Measurements from ENCODE around the gene PWP2.
A peak's percentile ranks its signal among the peaks of the same experiment; 100 is the strongest.

The PWP2 gene

GRCh38 chr21:44107026-44107501 lies at the start of gene PWP2:
Gene PWP2 (plus strand): TSS chr21:44107399. CDS start chr21:44107417, 18 bp downstream.
- peak; percentile 48 for DNase-seq

DNA sequence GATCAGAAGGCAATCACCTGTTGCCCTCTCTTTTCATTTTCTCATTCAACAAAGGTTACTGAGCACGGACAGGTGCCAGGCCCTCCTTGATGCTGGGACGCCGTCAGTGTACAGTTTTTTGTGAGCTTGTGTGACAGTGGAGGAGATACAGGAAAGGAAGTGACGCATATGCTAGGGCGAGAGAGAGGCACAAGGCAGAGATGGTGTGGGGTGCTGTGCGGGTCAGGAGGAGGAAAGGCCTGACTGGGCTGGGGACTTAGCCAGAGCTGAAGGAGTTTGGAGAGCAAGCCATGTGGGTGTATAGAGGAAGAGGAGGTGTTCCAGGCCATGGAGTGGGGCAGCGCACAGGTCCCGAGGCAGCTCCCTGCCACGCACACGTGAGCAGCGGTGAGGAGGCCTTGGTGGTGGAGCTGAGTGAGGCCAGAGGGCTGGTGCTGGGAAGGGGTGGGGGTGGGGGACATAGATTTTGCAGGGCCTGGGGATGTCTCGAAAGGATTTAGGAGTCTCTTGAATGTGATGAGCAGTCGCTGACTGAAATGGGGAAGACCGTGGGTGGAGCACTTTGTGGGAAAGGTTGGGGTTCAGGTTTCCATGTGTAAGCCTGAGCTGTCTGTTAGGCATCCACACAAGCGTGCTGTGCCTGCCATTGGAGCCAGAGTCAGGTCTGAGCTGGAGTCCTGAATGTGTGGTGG lies 49.1 kb upstream of the PWP2 start:
- DNase-seq, result no peak

DNA sequence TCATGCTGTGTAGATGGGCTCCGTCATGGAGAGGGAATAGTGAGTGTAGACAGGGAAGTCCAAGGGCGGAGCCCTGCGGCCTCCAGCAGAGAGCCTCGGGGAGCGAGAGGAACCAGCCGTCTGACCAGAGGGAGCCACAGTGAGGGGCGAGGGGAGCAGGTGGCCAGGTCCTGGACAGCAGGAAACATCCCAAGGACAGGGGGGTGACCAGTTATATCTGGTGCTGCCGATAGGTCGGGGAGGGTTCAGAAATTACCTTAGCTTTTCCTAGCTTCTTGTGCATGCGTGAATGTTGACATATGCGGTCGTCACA lies 48.6 kb upstream of the PWP2 start:
- no peak for DNase-seq

DNA sequence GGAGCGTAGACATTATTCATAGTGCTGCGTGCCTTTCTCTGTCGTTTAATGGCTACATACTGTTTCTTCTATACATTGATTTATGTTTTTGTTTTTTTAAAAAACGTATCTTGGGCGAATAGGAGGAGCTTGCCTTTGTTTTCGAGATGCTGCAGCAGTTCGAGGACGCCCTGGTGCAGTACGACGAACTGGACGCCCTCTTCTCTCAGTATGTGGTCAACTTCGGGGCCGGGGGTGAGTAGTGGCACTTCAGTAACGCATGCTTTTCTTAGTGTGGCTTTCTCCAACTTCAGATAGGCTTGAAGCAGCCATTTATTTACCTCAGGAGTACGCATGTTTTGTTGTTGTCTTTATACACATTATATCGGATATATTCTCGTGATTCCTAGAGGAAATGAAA lies 48.2 kb upstream of the PWP2 start:
- no peak for DNase-seq

- DNase-seq, result no peak
These were observed 47.5 kb upstream of the PWP2 start for GRCh38 chr21:44059710-44060109.

GRCh38 chr21:44062380-44062779 lies 44.8 kb upstream of the PWP2 start:
- DNase-seq, result no peak

DNA sequence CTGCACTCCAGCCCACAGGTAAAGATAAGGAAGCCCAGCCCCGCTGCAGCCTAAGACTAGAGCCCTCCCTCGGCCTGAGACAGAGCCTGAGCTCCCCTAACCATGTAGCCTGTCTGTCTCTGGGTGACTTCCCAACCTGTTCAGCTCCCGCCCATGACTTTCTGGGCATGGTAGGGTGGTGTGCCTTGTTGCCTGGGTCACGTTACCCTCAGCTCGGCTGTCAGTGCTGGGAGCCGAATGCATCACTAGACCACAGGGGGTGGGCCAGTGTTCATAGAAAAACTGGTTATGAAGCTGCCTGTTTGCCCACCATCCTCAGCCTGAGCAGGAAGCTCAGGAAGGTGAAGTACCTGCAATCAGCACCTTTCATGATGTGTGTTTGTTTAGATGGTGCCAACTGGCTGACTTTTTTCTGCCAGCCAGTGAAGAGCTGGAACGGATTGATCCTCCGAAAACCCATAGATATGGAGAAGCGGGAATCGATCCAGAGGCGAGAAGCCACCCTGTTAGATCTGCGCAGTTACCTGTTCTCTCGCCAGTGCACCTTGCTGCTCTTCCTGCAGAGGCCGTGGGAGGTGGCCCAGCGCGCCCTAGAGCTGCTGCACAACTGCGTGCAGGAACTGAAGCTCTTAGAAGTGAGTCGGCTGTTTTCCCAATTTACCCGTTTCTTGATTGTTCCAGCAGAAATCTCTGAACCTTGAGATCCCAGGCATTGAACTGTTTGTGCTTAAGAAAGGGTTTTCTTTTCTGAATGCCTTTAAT lies 43.9 kb upstream of the PWP2 start:
- no peak for DNase-seq

- DNase-seq, result no peak
These were observed 42.3 kb upstream of the PWP2 start for GRCh38 chr21:44064852-44065403.

DNA sequence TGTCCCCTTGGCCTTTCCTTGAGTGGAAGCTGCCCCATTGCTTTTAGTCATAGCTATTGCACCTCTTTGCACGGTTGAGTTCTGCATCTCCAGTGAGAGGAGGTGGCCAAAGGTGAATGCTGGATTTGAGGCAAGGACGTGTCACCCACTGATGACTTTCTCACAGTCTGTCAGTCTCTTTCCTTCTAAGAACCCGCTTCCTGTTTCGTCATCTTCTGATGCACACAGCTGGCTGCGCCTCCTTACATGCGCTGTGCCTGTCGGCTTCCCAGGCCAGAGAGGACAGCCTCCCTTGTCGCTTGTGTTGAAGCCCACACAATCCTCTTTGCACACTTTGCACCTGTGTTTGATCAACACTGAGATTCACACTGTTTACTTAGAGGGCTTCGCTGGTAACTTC lies 41.8 kb upstream of the PWP2 start:
- DNase-seq, result peak; percentile 63

DNA sequence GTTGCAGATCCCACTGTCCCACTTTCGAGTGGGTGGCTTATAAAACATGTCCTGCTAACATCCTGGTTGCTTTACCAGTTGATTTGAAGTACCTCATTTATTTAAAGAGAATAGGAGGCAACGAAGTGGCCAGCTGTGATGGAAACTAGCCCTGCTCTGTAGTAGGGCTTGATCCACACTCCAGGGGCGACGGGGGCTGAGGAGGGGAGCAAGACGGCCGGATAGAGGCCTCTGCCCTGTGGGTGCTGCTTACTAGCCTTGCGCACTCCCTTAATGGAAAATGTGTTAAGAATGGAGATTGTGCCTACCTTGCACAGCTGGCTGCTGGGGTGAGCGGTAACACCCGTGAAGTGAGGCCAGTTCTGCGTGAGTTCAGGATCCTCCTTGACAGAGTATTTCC lies 41.1 kb upstream of the PWP2 start:
- DNase-seq, result no peak

DNA sequence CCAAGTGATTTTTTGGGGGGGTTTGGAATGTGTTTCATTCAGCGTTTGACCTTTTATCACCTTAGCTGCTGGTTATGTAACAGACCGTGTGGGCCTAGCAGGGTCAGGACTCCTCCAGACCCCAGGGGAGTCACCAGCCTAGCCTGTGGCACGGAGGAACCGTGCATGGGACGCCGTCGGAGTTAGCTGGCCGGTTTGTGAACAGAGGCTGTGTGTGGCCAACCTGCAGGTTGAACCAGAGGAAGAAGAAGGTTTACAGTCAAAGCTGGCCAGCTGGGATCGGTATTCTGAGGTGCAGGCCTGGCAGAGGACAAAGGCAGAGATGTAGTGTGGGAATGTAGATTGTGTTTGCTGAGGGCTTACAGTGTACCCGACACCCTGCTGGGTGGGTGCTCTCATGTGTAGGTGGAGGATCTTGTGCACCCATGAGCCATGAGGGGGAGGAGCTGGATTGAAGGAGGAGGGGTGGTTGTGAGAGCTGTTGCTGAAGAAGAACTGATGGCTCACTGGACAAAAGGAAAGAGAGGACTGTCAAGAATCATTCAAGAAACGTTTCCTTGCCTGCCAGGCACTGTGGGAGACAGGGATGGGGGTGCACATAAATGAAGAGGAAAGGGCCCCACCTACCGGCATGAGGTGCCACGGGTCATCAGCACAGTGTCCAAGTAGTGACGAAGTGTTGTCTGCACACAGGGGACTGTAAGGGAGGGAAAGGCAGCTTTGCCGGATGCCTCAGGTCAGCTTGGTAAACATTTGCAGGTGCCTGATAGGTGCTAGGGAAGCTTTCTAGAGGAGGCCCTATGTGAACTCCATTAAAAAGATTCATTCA lies 40.0 kb upstream of the PWP2 start:
- DNase-seq, result no peak

GRCh38 chr21:44070391-44070790 lies 36.8 kb upstream of the PWP2 start:
- no peak for DNase-seq

- no peak for DNase-seq
These were observed 35.7 kb upstream of the PWP2 start for GRCh38 chr21:44071359-44072104.

- no peak for DNase-seq
These were observed 35.1 kb upstream of the PWP2 start for GRCh38 chr21:44072111-44072510.

DNA sequence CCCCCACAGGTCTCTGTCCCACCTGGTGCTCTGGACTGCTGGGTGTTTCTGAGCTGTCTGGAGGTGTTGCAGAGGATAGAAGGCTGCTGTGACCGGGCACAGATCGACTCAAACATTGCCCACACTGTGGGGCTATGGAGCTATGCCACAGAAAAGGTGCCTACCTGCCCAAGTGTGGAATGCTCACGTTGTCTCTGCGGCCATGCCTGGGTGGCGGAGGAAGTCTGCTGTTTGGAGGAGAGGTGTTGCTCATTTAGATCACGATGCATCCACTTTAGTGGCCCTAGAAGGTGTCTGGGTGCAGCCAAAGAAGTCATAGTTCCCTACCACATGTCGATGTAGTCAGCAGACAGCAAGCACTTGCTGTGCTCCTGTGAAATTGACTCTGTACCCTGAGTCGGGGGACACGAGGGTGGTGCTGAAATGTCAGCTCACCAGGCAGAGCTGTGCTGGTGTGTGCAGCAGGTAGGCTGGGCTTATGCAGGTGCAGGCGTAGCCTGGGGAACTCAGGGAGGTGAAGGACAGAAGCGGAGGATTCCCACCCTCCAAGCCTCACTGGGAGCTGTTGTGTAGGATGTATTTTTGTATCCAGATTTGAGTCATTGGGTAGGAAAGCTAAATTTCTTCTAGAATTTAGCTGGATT lies 32.8 kb upstream of the PWP2 start:
- DNase-seq, result no peak

GRCh38 chr21:44076316-44076715 lies 30.9 kb upstream of the PWP2 start:
- DNase-seq, result no peak

GRCh38 chr21:44078411-44078981 lies 28.7 kb upstream of the PWP2 start:
- no peak for DNase-seq

- DNase-seq, result no peak
These were observed 27.8 kb upstream of the PWP2 start for GRCh38 chr21:44079446-44079845.

DNA sequence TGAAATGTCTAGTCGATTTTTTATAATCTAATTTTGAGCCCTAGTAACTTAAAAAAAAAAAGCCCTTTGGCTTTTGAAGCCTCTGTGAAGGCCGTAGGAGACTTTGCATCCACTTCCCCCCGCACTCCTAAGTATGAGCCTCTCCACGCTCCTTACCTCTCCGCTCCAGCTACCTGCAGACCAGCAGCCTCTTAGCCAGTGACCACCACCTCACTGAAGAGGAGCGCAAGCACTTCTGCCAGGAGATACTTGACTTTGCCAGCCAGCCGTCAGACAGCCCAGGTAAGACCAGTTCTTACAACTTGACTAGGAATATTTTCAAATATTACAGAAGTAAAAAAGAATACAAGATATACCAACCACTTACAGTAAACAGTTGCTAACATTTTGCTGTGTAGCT lies 27.4 kb upstream of the PWP2 start:
- no peak for DNase-seq

GRCh38 chr21:44082648-44083440 lies 24.4 kb upstream of the PWP2 start:
- no peak for DNase-seq
